ENCODE data around the gene ECEL1.
"Not testable (repeated sequence)": the region's sequence is repeated elsewhere in the genome, so short reads cannot be mapped to it uniquely, and the experiment has no call there.

ECEL1 gene

GRCh38 chr2:232442431-232442830 lies 45.2 kb downstream of the ECEL1 start:
- not testable (repeated sequence) for H3K27me3 Mint-ChIP-seq; H3K36me3 Mint-ChIP-seq (ENCODE audit: low read depth); H3K4me3 Mint-ChIP-seq; H3K9me3 Mint-ChIP-seq; H3K4me1 Mint-ChIP-seq; ATAC-seq; DNase-seq; H3K27ac Mint-ChIP-seq

GRCh38 chr2:232441922-232442321 lies 45.7 kb downstream of the ECEL1 start:
- not testable (repeated sequence) for H3K9me3 Mint-ChIP-seq; H3K4me1 Mint-ChIP-seq; H3K27me3 Mint-ChIP-seq; H3K4me3 Mint-ChIP-seq; H3K27ac Mint-ChIP-seq; H3K36me3 Mint-ChIP-seq (ENCODE audit: low read depth); ATAC-seq; DNase-seq

- DNase-seq (no peak), ATAC-seq (no peak)
- H3K36me3 Mint-ChIP-seq (ENCODE audit: low read depth): no peaks in the 10 kb centered on the region
- H3K27ac Mint-ChIP-seq: no peak overlapping the region
- H3K4me1 Mint-ChIP-seq: no peaks in the 10 kb centered on the region
- H3K27me3 Mint-ChIP-seq: no peaks in the 10 kb centered on the region
- no peak overlapping the region for H3K4me3 Mint-ChIP-seq
- no peaks in the 10 kb centered on the region for H3K9me3 Mint-ChIP-seq
Measured at GRCh38 chr2:232441147-232441651, 46.4 kb downstream of the ECEL1 start.

DNA sequence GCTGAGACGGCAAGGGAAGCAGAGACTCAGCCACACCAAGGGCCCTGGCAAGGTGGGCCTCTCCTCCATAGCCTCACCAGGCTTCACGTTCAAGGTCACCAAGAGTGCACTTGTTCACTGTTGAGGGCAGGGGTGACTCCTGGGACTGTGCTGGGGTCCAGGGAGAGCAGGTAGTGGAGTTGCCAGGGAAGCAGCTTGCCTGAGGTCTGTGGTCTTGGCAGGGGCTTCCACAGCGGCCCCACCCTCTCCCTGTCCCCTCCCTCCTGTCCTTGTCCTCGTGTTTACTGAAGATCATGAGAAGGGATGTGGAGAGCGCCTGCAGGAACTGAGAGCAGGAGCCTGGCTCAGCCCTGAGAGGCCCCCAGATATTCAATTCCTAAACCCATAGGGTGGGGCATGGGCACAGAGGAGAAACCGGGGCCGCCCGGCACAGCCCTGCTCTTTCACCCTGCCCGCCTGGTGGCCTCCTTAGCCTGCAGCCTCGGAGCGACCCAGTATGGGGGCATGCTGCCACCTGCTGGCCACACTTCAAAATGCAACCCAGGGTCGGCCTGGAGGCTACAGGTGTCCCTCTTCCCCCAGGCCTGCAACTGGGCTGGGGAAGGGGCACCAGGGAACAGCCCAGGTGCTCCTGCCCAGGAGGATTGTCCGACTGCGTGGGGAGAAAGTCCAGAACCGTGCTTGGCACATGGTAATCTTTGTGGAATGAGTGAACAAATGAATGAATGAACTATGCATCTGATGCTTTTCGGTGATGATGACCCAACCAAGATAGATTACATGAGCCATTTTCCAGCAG lies 47.2 kb downstream of the ECEL1 start:
- peak; percentile 80 for ATAC-seq
- not testable (repeated sequence) for H3K27ac Mint-ChIP-seq; H3K4me1 Mint-ChIP-seq; H3K9me3 Mint-ChIP-seq; H3K4me3 Mint-ChIP-seq; H3K27me3 Mint-ChIP-seq; H3K36me3 Mint-ChIP-seq (ENCODE audit: low read depth)
- DNase-seq: peak; percentile 91

GRCh38 chr2:232439758-232440135 lies 47.9 kb downstream of the ECEL1 start:
- Mint-ChIP-seq H3K4me1 (no peaks in the 10 kb centered on the region), H3K27ac (no peak overlapping the region), H3K9me3 (no peaks in the 10 kb centered on the region), H3K27me3 (no peaks in the 10 kb centered on the region), H3K4me3 (no peak overlapping the region), H3K36me3 (ENCODE audit: low read depth) (no peaks in the 10 kb centered on the region)
- ATAC-seq: no peak
- no peak for DNase-seq

- Mint-ChIP-seq H3K36me3 (ENCODE audit: low read depth) (no peaks in the 10 kb centered on the region), H3K27me3 (no peaks in the 10 kb centered on the region), H3K4me3 (no peak overlapping the region), H3K9me3 (no peaks in the 10 kb centered on the region), H3K4me1 (no peaks in the 10 kb centered on the region), H3K27ac (no peak overlapping the region)
- DNase-seq (peak; percentile 57), ATAC-seq (peak; percentile 30)
Measured at GRCh38 chr2:232438951-232439757, 48.5 kb downstream of the ECEL1 start.

GRCh38 chr2:232438091-232438490 lies 49.5 kb downstream of the ECEL1 start:
- no peak overlapping the region for H3K27ac Mint-ChIP-seq
- no peak for ATAC-seq
- H3K4me3 Mint-ChIP-seq: no peak overlapping the region
- H3K4me1 Mint-ChIP-seq: no peaks in the 10 kb centered on the region
- H3K36me3 Mint-ChIP-seq (ENCODE audit: low read depth): no peaks in the 10 kb centered on the region
- H3K9me3 Mint-ChIP-seq: no peaks in the 10 kb centered on the region
- no peaks in the 10 kb centered on the region for H3K27me3 Mint-ChIP-seq
- DNase-seq: no peak

GRCh38 chr2:232437195-232437571 lies 50.5 kb downstream of the ECEL1 start:
- Mint-ChIP-seq H3K27me3 (no peaks in the 10 kb centered on the region), H3K36me3 (ENCODE audit: low read depth) (no peaks in the 10 kb centered on the region), H3K27ac (no peak overlapping the region)

GRCh38 chr2:232436381-232437194 lies 51.0 kb downstream of the ECEL1 start:
- H3K4me1 Mint-ChIP-seq: no peaks in the 10 kb centered on the region
- no peaks in the 10 kb centered on the region for H3K36me3 Mint-ChIP-seq (ENCODE audit: low read depth)
- no peaks in the 10 kb centered on the region for H3K27me3 Mint-ChIP-seq
- DNase-seq (no peak), ATAC-seq (no peak)
- no peak overlapping the region for H3K4me3 Mint-ChIP-seq
- no peaks in the 10 kb centered on the region for H3K9me3 Mint-ChIP-seq
- H3K27ac Mint-ChIP-seq: no peak overlapping the region

More at GRCh38 chr2:232437195-232437571, 50.5 kb downstream of the ECEL1 start:
- DNase-seq (no peak), ATAC-seq (no peak)
- no peaks in the 10 kb centered on the region for H3K4me1 Mint-ChIP-seq
- no peak overlapping the region for H3K4me3 Mint-ChIP-seq
- no peaks in the 10 kb centered on the region for H3K9me3 Mint-ChIP-seq

GRCh38 chr2:232435805-232436204 lies 51.8 kb downstream of the ECEL1 start:
- Mint-ChIP-seq H3K27ac (no peak overlapping the region), H3K9me3 (no peaks in the 10 kb centered on the region), H3K4me3 (no peak overlapping the region), H3K27me3 (no peaks in the 10 kb centered on the region), H3K4me1 (no peaks in the 10 kb centered on the region), H3K36me3 (ENCODE audit: low read depth) (no peaks in the 10 kb centered on the region)
- ATAC-seq (no peak), DNase-seq (no peak)

DNA sequence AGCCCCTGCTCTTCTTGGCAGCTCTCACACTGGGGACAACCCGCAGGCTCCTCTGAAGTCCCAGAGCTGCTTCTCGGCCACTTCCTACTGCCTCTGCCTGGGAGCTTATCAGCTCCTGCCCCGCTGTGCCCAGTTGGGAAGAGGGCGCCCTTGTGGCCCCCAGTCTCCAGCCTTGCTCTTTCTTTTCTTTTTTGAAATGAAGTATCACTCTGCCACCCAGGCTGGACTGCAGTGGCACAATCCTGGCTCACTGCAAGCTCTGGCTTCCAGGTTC lies 52.3 kb downstream of the ECEL1 start:
- no peaks in the 10 kb centered on the region for H3K4me1 Mint-ChIP-seq
- no peak for ATAC-seq
- H3K27ac Mint-ChIP-seq: no peak overlapping the region
- no peak overlapping the region for H3K4me3 Mint-ChIP-seq
- H3K9me3 Mint-ChIP-seq: no peaks in the 10 kb centered on the region
- DNase-seq: no peak
- no peaks in the 10 kb centered on the region for H3K27me3 Mint-ChIP-seq
- H3K36me3 Mint-ChIP-seq (ENCODE audit: low read depth): no peaks in the 10 kb centered on the region

GRCh38 chr2:232434563-232435374 lies 52.9 kb downstream of the ECEL1 start:
- no peaks in the 10 kb centered on the region for H3K4me1 Mint-ChIP-seq
- H3K4me3 Mint-ChIP-seq: no peak overlapping the region
- peaks cover 2% of the 10 kb centered on the region for H3K27me3 Mint-ChIP-seq
- no peak overlapping the region for H3K27ac Mint-ChIP-seq
- DNase-seq (no peak), ATAC-seq (no peak)
- H3K36me3 Mint-ChIP-seq (ENCODE audit: low read depth): no peaks in the 10 kb centered on the region
- H3K9me3 Mint-ChIP-seq: no peaks in the 10 kb centered on the region

- no peak overlapping the region for H3K4me3 Mint-ChIP-seq
- peaks cover 2% of the 10 kb centered on the region for H3K27me3 Mint-ChIP-seq
Measured at GRCh38 chr2:232434091-232434490, 53.5 kb downstream of the ECEL1 start.

GRCh38 chr2:232433622-232434021 lies 54.0 kb downstream of the ECEL1 start:
- H3K4me1 Mint-ChIP-seq; DNase-seq; ATAC-seq; H3K27me3 Mint-ChIP-seq; H3K27ac Mint-ChIP-seq; H3K9me3 Mint-ChIP-seq; H3K36me3 Mint-ChIP-seq (ENCODE audit: low read depth); H3K4me3 Mint-ChIP-seq: not testable (repeated sequence)

More at GRCh38 chr2:232434091-232434490, 53.5 kb downstream of the ECEL1 start:
- ATAC-seq: no peak
- Mint-ChIP-seq H3K4me1 (no peaks in the 10 kb centered on the region), H3K27ac (no peak overlapping the region), H3K36me3 (ENCODE audit: low read depth) (no peaks in the 10 kb centered on the region), H3K9me3 (no peaks in the 10 kb centered on the region)
- no peak for DNase-seq
